Pulmonary artery endothelial cell (primary cell): ENCODE results near the gene SLC17A8. TPM values are rescaled to one million over a fixed set of nuclear protein-coding genes. Genes with fewer than 3 reads are reported as not detected.
A peak's percentile ranks its signal among the peaks of the same experiment; 100 is the strongest.

Source experiments
- DNase-seq: peaks from one replicate; pipeline ENCODE4 v3.0.0-alpha.2; 2011; ENCODE audit warnings: low read depth, low spot score
- total RNA-seq: library from RNA; depleted of rRNA; stranded (reverse); fragments of >200 nt; gene quantifications from 2 replicates; pipeline ENCODE4 v1.2.3, GENCODE V29; 2014

The SLC17A8 gene
- total RNA-seq, 1 donor from 2014 or later = not detected

DNA sequence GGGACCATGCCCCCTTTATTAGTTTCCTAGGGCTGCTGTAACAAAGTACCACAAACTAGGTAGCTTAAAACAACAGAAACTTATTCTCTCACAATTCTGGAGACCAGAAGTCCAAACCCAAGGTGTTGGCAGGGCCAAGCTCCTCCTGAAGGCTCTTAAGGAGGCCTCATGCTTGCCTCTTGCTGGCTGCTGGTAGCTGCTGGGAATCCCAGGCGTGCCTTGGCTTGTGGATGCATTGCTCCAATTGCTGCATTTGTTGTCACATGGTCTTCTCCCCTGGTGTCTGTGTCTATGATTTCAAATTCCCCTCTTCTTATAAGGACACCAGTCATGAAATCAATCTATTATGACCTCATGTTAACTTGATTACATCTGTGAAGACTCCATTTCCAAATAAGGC, 11.2 kb downstream of the SLC17A8 start:
- no peak for DNase-seq

DNA sequence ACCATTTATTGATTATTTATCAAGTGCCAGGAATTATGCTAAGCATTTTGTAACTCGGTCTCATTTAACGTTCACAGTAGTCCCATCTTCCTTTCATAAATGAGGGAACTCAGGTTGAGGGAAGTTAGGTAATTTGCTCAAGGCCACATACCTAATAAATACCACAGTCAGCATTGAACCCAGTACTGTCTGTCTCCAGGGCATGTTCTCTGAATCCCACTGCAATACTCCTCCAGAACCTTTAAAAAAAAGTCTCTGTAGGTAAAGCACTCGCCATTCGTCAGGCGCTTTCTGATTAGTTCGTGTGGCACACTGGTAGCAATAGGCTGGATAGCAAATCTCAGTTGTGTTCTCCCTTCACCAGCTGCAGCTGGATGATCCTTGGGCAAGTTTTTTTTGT, 14.3 kb downstream of the SLC17A8 start:
- DNase-seq = no peak

DNA sequence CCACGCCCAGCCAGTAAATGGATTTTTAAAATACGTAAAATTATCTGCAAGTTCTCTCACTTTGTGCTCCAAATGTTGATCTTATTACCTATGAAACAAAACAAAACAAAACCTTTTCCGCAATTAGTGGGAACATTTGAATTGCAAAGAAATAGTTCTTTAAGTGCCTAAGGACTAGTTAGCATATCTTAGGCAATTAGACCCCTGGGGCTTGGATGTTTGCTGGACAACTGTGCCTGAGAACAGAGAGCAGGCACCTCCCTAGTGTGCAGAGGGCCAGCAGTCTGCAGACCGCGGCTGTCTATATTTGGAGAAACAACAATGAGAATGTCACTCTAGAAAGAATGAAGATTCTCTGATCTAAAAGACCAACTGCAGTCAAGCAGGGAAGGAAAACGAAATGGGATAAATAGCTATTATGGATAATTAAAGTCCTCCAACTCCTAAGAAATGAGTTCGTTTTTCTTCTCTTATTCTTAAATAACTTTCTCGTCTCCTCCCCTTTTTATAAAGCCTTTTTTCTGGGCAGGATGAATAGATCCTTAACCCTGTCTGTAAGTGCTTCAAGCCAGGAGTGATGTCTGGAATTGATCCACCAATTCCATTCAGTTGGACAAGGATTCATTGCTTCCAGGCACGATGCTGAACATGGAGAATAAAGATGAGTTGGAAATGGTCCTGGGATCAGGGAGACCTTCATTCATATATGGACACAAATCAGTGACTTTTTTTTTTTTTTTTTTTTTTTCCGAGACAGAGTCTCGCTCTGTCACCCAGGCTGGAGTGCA, 16.2 kb downstream of the SLC17A8 start:
- DNase-seq = no peak

DNA sequence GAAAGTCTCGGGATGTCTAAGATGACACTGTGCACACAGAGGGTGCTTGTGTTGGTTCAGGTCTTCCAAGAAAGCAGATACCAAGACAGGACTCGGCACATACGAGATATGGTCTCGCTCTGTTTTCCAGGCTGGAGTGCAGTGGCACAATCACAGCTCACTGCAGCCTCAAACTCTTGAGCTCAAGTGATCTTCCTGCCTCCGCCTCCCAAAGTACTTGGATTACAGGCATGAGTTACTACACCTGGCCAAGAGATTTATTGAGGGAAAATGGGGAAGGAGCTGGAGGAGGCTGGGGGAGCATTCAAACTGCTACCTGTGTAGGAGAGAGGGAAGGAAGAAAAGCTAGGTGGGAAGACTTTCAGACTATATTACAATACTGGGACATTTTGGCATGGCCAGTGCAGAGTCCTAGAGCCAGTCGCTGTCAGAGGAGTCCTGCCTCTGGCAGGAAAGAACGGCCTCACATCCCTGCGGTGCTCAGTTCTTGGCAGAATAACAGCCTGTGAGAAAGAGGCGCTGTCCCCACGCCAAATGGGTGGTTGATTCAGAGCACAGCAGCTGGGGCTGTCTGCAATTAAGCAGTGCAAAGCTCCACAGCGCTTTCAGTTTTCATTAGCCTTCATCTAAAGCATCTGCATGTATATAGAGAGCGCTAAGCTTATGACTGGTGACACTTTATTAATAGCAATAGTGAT, 18.3 kb downstream of the SLC17A8 start:
- DNase-seq = no peak

DNA sequence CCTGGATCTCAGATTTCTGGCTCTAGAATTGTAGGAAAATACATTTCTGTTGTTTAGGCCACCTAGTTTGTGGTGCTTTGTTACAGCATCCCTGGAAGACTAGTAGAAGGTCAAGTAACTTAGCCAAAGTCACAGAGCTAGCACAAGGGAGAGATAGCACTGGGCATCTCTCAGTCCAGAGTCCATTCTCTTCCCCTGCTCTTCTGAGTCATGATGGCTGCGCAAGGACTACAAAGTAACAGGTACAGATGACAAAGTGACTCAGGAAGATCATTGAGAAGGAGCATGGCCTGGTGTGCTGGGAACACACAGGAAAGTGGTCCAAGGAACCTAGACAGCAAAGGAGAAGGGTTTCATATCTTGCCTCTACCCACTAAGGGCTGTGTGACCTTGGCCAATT, 19.3 kb downstream of the SLC17A8 start:
- DNase-seq = no peak

DNA sequence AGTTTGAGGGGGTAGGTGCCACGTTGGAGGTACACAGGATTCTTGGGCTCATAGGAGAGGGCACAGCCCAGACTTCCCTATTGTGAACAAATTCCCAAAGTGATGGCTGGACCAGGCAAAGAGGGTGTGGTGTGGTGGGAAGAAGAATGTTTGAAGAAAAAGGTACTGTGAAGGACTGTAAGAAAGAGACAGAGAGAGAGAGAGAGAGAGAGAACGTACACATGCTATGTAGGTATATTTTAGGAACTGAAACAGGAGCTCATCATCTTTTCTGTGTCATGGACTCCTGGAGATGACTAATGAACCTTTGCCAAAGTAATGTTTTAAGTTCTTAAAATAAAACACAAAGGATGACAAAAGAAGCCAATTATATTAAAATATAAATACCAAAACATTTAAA, 24.5 kb downstream of the SLC17A8 start:
- DNase-seq = no peak

DNA sequence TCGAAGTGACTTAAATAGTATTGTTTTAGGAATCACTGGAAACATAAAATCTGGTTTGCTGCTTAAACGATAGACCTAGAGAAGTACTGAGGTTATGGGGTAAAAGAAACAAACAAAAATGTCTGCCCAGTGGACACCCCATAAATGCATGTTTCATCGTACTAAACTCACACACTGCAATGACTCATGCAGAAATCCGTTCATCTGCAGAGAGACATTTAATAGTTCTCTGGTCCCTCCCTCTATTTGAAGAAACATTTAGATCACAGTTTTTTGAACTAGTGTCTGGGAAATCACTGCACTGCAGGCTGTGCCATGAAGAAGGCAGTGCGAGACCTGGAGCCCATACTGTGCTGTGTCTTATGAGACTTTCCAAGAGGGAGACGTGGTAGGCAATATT, 25.5 kb downstream of the SLC17A8 start:
- DNase-seq = no peak

DNA sequence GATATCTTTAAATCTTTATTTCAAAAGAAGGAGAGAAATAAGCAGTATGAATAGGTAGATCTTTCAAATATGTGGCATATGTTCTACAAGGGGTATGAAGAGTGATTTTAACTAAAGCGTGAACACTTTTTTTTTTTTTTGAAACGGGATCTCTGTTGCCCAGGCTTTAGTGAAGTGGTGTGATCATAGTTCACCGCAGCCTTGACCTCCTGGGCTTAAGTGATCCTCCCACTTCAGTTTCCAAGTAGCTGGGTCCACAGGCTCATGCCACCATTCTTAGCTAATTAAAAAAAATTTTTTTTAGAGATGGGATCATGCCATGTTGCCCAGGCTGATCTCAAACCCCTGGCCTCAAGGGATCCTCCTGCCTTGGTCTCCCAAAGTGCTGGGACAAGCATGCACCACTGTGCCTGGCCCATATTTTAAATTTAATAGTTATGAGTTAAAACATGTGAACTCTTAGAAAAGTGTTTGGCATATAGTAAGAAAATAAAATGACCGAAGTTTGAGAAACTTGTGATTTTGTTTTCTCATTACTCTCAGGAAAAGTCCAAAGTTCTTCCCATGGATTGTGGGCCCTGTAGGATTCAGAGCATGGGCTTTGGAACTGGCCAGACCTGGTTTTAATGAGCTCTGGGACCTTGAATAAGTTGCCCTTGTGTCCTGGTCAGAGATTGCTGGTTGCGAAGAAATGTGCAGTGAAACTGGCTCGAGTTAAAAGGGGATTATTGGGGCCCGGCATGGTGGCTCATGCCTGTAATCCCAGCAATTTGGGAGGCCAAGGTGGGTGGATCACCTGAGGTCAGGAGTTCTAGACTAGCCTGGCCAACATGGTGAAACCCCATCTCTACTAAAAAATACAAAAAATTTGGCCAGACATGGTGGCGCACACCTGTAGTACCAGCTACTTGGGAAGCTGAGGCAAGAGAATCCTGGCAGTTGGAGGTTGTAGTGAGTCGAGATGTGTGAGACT, 27.0 kb downstream of the SLC17A8 start:
- no peak for DNase-seq

DNA sequence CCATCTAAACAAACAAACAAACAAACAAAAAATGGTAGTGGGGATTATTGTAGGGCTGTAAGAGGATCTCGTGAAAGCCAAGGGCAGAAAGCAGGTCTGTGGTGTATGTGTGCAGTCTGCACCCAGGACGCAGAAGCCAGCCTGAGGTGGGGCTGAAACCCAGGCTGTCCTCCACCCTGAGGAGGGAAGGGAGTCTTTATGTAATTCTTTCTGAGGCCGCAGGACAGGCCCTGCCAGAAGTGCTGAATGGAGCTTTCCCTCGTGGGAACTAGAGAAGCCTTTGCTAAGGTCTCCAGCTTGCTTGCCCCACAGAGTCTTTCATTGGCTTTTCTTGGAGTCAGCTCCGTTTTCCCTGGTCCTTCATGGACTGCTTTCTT, 27.7 kb downstream of the SLC17A8 start:
- no peak for DNase-seq

DNA sequence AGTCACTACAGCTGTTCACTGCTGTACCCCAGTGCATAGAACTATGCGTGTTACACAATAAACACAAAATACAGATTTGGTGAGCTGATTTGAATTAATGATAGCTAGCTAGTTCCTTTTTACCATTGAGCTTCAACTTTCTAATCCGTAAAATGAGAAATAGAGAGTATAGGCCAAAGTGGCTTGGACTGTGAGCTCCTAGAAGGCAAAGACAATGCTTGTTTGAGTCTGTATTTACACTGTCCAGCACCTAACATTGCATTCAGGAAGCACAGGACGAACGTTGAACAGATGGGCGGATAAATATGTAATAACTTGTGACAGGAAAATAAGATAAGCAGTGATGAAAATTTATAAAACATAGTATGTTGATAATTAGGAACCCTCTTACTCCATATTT, 31.5 kb downstream of the SLC17A8 start:
- no peak for DNase-seq

DNA sequence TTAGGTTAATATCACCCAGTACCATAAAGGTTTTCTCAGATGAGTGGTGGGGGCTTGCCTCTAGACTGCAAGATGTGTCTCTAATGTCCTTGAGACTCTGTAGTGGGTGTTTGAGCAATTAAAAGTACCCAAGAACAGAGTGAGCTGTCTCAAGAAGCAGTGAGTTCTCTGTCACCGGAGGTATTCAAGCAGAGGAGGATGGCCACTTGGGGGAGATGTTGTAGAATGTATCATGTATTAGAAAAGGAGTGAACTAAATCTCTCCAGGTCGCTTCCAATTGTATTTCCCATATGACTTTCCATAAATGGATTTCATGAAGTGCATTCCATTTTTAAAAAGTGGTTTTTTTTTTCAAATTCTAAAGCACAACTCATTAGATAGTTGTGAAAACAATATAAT, 35.0 kb downstream of the SLC17A8 start:
- DNase-seq = no peak

DNA sequence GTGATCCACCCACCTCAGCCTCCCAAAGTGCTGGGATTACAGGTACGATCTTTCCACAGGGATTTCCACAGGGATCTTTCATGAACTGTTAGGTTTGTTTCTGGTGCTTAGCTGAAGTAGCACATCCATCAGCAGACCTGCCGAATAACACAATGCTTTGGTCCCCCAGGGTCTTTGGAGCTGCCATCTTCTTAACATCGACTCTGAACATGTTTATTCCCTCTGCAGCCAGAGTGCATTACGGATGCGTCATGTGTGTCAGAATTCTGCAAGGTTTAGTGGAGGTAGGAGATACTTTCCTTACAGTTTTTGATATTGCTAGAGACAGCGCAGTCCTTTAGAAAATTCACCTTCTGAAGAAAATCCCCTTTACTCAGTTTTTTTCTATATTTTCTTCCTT, 36.3 kb downstream of the SLC17A8 start:
- DNase-seq = no peak

DNA sequence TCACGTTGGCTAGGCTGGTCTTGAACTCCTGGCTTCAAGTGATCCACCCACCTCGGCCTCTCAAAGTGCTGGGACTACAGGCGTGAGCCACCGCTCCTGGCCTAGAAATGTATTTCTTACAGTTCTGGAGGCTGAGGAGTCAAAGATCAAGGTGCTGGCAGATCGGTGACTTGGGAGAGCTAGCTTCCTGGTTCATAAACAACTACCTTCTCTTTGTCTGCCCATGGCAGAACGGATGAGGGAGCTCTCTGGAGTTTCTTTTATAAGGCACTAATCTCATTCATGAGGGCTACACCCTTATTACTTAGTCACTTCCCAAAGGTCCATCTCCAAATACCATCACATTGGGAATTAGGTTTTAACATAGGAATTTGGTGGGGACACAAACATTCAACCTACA, 38.9 kb downstream of the SLC17A8 start:
- no peak for DNase-seq

DNA sequence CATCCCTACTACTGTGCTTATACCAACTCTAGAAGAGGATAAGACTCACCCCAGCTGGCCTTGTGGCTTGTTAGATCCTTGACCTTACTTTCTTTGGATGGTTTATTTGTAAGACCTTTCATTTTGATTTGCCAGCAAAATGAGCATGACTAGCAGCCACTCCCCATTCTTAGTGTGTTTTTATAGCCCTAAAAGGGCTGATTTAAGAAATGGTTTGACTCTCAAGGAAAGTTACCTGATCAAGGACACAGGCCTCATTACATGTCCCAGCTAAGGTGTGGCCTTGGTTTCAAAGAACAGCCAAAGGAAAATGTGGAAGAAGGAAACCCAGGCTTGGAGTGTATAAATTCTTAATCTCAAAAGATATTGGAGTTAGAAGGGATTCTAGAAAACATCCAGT, 41.4 kb downstream of the SLC17A8 start:
- DNase-seq = no peak

DNA sequence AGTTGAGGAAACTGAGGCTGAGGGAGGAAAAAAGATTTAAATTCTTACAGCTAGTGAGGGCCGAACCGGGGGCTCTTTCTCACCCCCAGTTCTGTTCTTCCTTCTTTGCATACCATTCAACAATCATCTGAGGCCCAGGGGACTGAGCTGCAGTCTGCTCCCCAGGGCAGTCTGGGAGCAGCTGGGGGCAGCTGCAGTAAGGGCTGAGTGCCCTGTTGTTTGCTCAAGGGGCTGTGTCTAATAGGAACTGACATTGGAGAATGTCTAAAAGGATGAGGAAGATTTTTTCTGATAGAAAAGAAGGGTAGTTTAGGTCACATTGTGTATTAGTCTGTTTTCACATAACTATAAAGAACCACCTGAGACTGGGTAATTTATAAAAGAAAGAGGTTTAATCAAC, 42.2 kb downstream of the SLC17A8 start:
- DNase-seq = no peak

DNA sequence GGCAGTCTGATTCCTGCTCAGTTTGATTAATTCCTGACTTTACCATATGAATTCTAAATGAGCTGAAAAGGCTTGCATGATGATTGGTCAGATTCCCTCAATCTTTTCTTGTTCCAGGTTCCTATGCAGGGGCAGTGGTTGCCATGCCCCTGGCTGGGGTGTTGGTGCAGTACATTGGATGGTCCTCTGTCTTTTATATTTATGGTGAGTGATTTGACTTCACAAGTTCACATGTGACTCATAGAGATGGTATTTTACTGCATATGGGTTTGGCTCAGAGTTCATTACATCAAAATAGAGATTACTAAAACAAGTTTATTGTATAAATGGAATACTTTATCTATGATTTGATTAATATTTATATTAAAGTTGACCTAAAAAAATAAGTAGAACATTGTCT, 44.8 kb downstream of the SLC17A8 start:
- no peak for DNase-seq

DNA sequence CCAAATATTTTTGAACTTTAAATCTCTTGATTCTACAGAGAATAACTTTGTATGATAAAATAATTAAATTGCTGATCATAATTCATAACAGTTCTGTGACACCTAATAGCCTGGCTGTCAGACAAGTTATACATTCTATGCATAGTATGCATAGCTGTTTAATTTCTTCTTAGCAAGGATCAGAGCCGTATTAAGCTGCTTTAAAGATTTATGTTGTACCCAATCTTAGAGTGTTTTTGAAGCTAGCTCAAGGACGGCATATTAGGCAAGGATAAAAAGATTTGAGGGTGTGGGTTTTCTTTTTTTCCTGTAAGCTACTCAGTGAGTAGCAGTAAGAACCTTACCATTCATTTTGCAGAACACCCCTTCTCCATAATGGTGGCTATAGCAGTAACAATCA, 45.9 kb downstream of the SLC17A8 start:
- DNase-seq = no peak

DNA sequence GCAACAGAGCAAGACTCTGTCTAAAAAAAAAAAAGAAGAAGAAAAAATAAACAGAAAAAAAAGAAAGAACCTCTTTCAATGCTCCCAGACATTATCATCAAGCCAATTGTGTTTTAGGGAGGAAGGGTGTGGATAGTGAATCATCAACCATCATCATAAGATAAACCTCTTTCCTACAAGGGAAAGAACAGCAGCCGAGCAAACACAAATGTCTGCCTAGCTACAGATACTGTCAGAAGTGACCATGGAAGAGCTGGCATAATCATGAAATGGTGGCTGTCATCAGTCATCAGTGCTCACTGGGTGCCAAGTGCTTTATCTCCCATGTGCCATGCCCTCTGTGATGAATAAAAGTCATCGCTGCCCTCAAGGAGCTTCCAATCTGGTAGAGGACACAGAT, 46.6 kb downstream of the SLC17A8 start:
- no peak for DNase-seq

DNA sequence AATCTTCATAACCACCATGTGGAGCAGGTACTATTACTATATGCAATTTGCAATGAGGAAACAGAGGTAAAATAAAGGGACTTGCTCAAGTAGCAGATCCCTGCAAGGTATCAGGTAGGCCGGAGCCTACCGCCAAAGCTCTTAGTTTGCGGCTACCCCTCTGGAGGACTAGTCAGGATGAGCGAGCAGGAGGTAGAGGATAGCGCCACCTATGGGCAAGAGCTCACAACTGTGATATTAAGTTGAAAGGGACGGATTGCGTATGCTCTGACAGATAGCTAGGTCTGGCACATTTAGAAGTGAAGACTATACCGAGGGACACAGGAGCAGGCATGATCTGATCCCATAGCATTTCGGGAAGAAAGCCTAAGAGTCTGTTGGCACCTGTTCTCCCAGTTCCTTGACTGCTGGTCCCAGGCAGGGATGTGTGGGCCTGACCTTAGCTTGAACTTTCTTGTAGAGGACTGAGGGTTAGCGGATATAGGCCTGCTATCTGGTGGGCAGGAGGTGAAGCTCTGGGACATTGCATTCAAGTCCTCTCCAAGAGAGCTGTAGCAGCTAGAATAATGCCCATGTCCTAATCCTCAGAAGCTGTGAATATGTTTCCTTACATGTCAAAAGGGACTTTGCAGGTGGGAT, 48.0 kb downstream of the SLC17A8 start:
- peak; percentile 17 for DNase-seq

DNA sequence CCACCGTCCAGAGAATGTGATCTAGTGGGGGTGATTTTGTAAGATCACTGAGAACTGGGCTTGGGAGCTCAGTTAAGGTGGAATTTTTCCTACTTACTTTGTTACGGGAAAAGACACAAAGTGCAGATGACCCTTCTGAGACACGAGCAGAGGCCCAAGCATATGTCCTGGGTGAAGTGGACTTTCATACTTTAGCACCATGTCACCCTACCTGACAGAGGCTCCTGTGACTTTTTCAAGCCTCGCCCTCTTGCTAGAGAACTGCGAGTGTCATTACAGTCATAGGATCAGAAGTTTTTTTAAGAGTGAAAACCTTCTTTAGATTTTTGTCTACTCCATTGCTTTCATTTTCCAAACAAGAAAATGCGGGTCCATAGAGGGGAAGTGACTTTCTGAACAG, 56.1 kb downstream of the SLC17A8 start:
- no peak for DNase-seq

DNA sequence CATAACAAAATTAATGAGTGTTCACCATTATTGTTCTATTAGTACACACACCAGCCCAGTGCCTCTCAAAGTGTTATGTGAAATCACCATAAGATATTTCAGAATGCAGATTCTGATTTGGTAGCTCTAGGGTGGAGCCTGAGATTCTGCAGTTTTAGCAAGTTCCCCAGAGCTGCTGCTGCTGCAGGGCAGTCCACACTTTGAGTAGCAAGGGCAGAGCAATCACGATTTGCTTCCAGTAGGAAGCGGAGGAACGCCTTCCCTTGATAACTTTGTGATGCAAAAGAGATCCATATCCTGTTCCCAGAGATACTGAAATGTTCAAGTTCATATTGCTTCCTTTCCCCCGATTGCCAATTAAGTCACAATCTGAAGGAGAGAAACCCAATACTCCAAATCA, 57.9 kb downstream of the SLC17A8 start:
- no peak for DNase-seq

DNA sequence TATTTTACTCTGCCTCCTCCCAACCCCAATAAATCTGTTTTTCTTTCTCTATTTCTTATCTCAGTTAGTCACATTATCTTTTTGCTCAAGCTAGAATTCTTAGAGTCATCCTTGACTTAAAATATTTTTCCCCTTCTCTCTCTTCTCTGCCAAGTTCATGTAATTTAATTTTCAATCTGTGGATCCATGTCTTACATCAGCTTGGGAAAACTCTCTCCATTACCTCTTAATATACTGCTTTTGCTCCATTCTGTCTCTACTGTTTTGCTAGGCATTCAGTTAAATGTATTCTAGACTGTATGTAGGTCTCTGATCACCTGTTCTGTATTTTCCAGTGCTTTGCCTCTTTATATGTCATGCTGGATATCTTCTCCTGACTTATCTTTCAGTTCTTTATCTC, 65.8 kb downstream of the SLC17A8 start:
- DNase-seq = no peak
